22Rv1 (cell line): ENCODE data around the gene ZNF837.

Experiments used
- CTCF ChIP-seq: fragments of 450-650 bp; IDR thresholded peaks from 2 replicates; pipeline ENCODE4 v1.5.1; 2017; ENCODE audit warnings: mild to moderate bottlenecking
- ZFX ChIP-seq: fragments of 450-650 bp; IDR thresholded peaks from 2 replicates; pipeline ENCODE4 v1.6.1; 2017; ENCODE audit warnings: antibody characterized with exemption, borderline replicate concordance

- no peak for TF ChIP-seq CTCF
- TF ChIP-seq ZFX = no peak
Observed at GRCh38 chr19:58416604-58417003, 35.8 kb upstream of the ZNF837 start.
